T-helper 1 cell treated with Interleukin-12 subunit alpha and Interleukin-12 subunit beta and Interleukin-4 antibody, amounts not matched to agents 30 μg/mL and 1 μg/mL, for 36 hours (primary cell): ENCODE results near the gene RPL41.
A peak's percentile ranks its signal among the peaks of the same experiment; 100 is the strongest.

ENCODE experiments used
- H3K27ac Mint-ChIP-seq: one replicate; pipeline ENCODE4 v1.8.0; 2021; ENCODE audit warnings: mild to moderate bottlenecking, mixed read lengths
- H3K27me3 Mint-ChIP-seq: one replicate; pipeline ENCODE4 v1.8.0; 2021; ENCODE audit warnings: low read depth, mixed read lengths
- H3K36me3 Mint-ChIP-seq: one replicate; pipeline ENCODE4 v1.8.0; 2021; ENCODE audit warnings: low read depth, mixed read lengths
- H3K4me1 Mint-ChIP-seq: one replicate; pipeline ENCODE4 v1.8.0; 2021; ENCODE audit warnings: low read depth, mixed read lengths
- H3K4me3 Mint-ChIP-seq: one replicate; pipeline ENCODE4 v1.8.0; 2021; ENCODE audit warnings: mild to moderate bottlenecking, moderate library complexity, mixed read lengths
- H3K9me3 Mint-ChIP-seq: one replicate; pipeline ENCODE4 v1.8.0; 2021; ENCODE audit warnings: mixed read lengths

Gene RPL41

GRCh38 chr12:56128670-56129205 lies 12.3 kb downstream of the RPL41 start:
- Mint-ChIP-seq H3K27me3 (no peaks in the 10 kb centered on the region), H3K9me3 (peaks cover 6% of the 10 kb centered on the region), H3K27ac (peak overlapping the region; percentile 93), H3K36me3 (peaks cover 36% of the 10 kb centered on the region), H3K4me3 (peak overlapping the region; percentile 96), H3K4me1 (peaks cover 55% of the 10 kb centered on the region)

- Mint-ChIP-seq H3K36me3 (peaks cover 41% of the 10 kb centered on the region), H3K4me3 (peak overlapping the region; percentile 96), H3K4me1 (peaks cover 50% of the 10 kb centered on the region), H3K27ac (peak overlapping the region; percentile 93), H3K9me3 (peaks cover 6% of the 10 kb centered on the region), H3K27me3 (no peaks in the 10 kb centered on the region)
These were observed 12.9 kb downstream of the RPL41 start for GRCh38 chr12:56129206-56129941.

- Mint-ChIP-seq H3K27ac (peak overlapping the region; percentile 93), H3K36me3 (peaks cover 43% of the 10 kb centered on the region), H3K27me3 (no peaks in the 10 kb centered on the region), H3K4me3 (peak overlapping the region; percentile 96), H3K9me3 (peaks cover 6% of the 10 kb centered on the region), H3K4me1 (peaks cover 47% of the 10 kb centered on the region)
These were observed 13.6 kb downstream of the RPL41 start for GRCh38 chr12:56129942-56130495.

GRCh38 chr12:56130876-56131275 lies 14.4 kb downstream of the RPL41 start:
- H3K27me3 Mint-ChIP-seq, result no peaks in the 10 kb centered on the region
- H3K4me3 Mint-ChIP-seq, result peak overlapping the region; percentile 96
- peaks cover 44% of the 10 kb centered on the region for H3K36me3 Mint-ChIP-seq
- H3K4me1 Mint-ChIP-seq, result peaks cover 46% of the 10 kb centered on the region
- H3K9me3 Mint-ChIP-seq, result peaks cover 6% of the 10 kb centered on the region
- peak overlapping the region; percentile 55 for H3K27ac Mint-ChIP-seq

- Mint-ChIP-seq H3K4me3 (no peak overlapping the region), H3K27ac (no peak overlapping the region), H3K4me1 (peaks cover 49% of the 10 kb centered on the region), H3K27me3 (no peaks in the 10 kb centered on the region), H3K36me3 (peaks cover 75% of the 10 kb centered on the region), H3K9me3 (peaks cover 6% of the 10 kb centered on the region)
These were observed 18.5 kb downstream of the RPL41 start for GRCh38 chr12:56134897-56135296.

GRCh38 chr12:56137853-56138571 lies 21.6 kb downstream of the RPL41 start:
- Mint-ChIP-seq H3K4me1 (peaks cover 36% of the 10 kb centered on the region), H3K36me3 (peaks cover 72% of the 10 kb centered on the region), H3K9me3 (no peaks in the 10 kb centered on the region), H3K27me3 (no peaks in the 10 kb centered on the region), H3K4me3 (no peak overlapping the region), H3K27ac (peak overlapping the region; percentile 78)

GRCh38 chr12:56141946-56142784 lies 25.7 kb downstream of the RPL41 start:
- peaks cover 72% of the 10 kb centered on the region for H3K36me3 Mint-ChIP-seq
- peak overlapping the region; percentile 52 for H3K27ac Mint-ChIP-seq
- no peaks in the 10 kb centered on the region for H3K9me3 Mint-ChIP-seq
- H3K4me3 Mint-ChIP-seq, result no peak overlapping the region
- no peaks in the 10 kb centered on the region for H3K27me3 Mint-ChIP-seq
- peaks cover 36% of the 10 kb centered on the region for H3K4me1 Mint-ChIP-seq

GRCh38 chr12:56143217-56143616 lies 26.8 kb downstream of the RPL41 start:
- H3K36me3 Mint-ChIP-seq, result peaks cover 62% of the 10 kb centered on the region

GRCh38 chr12:56143870-56144269 lies 27.4 kb downstream of the RPL41 start:
- H3K9me3 Mint-ChIP-seq, result no peaks in the 10 kb centered on the region
- peaks cover 56% of the 10 kb centered on the region for H3K36me3 Mint-ChIP-seq
- no peaks in the 10 kb centered on the region for H3K27me3 Mint-ChIP-seq
- H3K4me3 Mint-ChIP-seq, result no peak overlapping the region
- no peak overlapping the region for H3K27ac Mint-ChIP-seq
- peaks cover 22% of the 10 kb centered on the region for H3K4me1 Mint-ChIP-seq

More at GRCh38 chr12:56143217-56143616, 26.8 kb downstream of the RPL41 start:
- Mint-ChIP-seq H3K27ac (peak overlapping the region; percentile 73), H3K27me3 (no peaks in the 10 kb centered on the region), H3K9me3 (no peaks in the 10 kb centered on the region), H3K4me3 (no peak overlapping the region), H3K4me1 (peaks cover 28% of the 10 kb centered on the region)

- Mint-ChIP-seq H3K4me1 (peaks cover 20% of the 10 kb centered on the region), H3K27me3 (no peaks in the 10 kb centered on the region), H3K9me3 (no peaks in the 10 kb centered on the region), H3K27ac (no peak overlapping the region), H3K36me3 (peaks cover 46% of the 10 kb centered on the region), H3K4me3 (no peak overlapping the region)
These were observed 28.8 kb downstream of the RPL41 start for GRCh38 chr12:56145217-56145616.

GRCh38 chr12:56146492-56147460 lies 30.3 kb downstream of the RPL41 start:
- H3K27ac Mint-ChIP-seq, result no peak overlapping the region
- H3K27me3 Mint-ChIP-seq, result no peaks in the 10 kb centered on the region
- H3K4me1 Mint-ChIP-seq, result peaks cover 26% of the 10 kb centered on the region
- no peaks in the 10 kb centered on the region for H3K9me3 Mint-ChIP-seq
- peaks cover 37% of the 10 kb centered on the region for H3K36me3 Mint-ChIP-seq
- H3K4me3 Mint-ChIP-seq, result no peak overlapping the region

- Mint-ChIP-seq H3K4me3 (peak overlapping the region; percentile 14), H3K36me3 (peaks cover 6% of the 10 kb centered on the region), H3K27ac (peak overlapping the region; percentile 100), H3K27me3 (no peaks in the 10 kb centered on the region), H3K4me1 (peaks cover 36% of the 10 kb centered on the region), H3K9me3 (no peaks in the 10 kb centered on the region)
These were observed 34.1 kb downstream of the RPL41 start for GRCh38 chr12:56150563-56150962.

- no peaks in the 10 kb centered on the region for H3K9me3 Mint-ChIP-seq
- H3K4me1 Mint-ChIP-seq, result peaks cover 36% of the 10 kb centered on the region
- H3K4me3 Mint-ChIP-seq, result peak overlapping the region; percentile 90
- H3K27ac Mint-ChIP-seq, result peak overlapping the region; percentile 100
- H3K27me3 Mint-ChIP-seq, result no peaks in the 10 kb centered on the region
- peaks cover 6% of the 10 kb centered on the region for H3K36me3 Mint-ChIP-seq
These were observed 35.3 kb downstream of the RPL41 start for GRCh38 chr12:56151672-56152131.
